HUES6 (cell line): ENCODE data around the gene GLI3.

Experiments used
- H3K27ac ChIP-seq: 2 replicates; pipeline ENCODE4 v1.7.0; 2013; ENCODE audit warnings: low read depth, mild to moderate bottlenecking, low read length, inconsistent platforms
- H3K27me3 ChIP-seq: 2 replicates; pipeline ENCODE4 v1.6.1; 2013; ENCODE audit warnings: low read length; ENCODE audit not compliant: control insufficient read depth, insufficient read depth
- H3K36me3 ChIP-seq: 2 replicates; pipeline ENCODE4 v1.6.1; 2013; ENCODE audit warnings: low read length; ENCODE audit not compliant: control insufficient read depth, insufficient read depth
- H3K4me1 ChIP-seq: 2 replicates; pipeline ENCODE4 v1.6.1; 2013; ENCODE audit warnings: low read length; ENCODE audit not compliant: control insufficient read depth, insufficient read depth
- H3K4me3 ChIP-seq: 2 replicates; pipeline ENCODE4 v1.5.1; 2013; ENCODE audit warnings: low read depth, low read length
- H3K9ac ChIP-seq: one replicate; pipeline ENCODE4 v1.6.1; 2013; ENCODE audit warnings: mild to moderate bottlenecking, low read length
- H3K9me3 ChIP-seq: 2 replicates; pipeline ENCODE4 v1.6.1; 2013; ENCODE audit warnings: low read depth, low read length; ENCODE audit not compliant: control insufficient read depth, insufficient read depth

The GLI3 gene

GRCh38 chr7:42224391-42225003 is 12.5 kb downstream of the GLI3 start:
- H3K4me3 ChIP-seq = no peak overlapping the region
- H3K9ac ChIP-seq = no peak overlapping the region
- peaks cover 7% of the 10 kb centered on the region; the same call in 1 of the 2 replicates for H3K36me3 ChIP-seq
- H3K4me1 ChIP-seq = peaks cover 89% of the 10 kb centered on the region
- no peaks in the 10 kb centered on the region for H3K27me3 ChIP-seq
- H3K9me3 ChIP-seq = no peaks in the 10 kb centered on the region
- no peak overlapping the region for H3K27ac ChIP-seq

DNA sequence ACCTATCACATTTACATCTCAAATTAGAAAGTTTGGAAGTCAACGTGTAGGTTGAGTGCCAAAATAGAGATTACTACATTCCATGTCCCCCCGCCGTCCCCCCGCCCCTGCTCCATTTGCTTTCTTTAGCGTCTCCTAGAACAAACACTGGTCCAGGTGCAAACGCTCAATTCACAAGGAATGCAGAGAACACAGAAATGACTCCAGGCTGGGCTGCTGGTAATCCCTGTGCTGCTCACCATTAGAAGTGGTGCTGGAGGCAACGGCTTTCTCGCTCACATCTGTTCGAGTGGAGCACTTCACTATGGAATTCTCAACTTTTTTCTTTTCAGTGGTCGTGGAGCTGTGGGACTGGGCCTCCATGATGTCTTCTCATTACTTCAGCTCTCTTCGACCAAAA is 14.1 kb downstream of the GLI3 start:
- H3K4me3 ChIP-seq = no peak overlapping the region
- H3K36me3 ChIP-seq = peaks cover 7% of the 10 kb centered on the region; the same call in 1 of the 2 replicates
- no peaks in the 10 kb centered on the region for H3K27me3 ChIP-seq
- no peaks in the 10 kb centered on the region for H3K9me3 ChIP-seq
- H3K9ac ChIP-seq = peak overlapping the region; percentile 38
- H3K4me1 ChIP-seq = peaks cover 79% of the 10 kb centered on the region
- peak overlapping the region; percentile 90 for H3K27ac ChIP-seq

DNA sequence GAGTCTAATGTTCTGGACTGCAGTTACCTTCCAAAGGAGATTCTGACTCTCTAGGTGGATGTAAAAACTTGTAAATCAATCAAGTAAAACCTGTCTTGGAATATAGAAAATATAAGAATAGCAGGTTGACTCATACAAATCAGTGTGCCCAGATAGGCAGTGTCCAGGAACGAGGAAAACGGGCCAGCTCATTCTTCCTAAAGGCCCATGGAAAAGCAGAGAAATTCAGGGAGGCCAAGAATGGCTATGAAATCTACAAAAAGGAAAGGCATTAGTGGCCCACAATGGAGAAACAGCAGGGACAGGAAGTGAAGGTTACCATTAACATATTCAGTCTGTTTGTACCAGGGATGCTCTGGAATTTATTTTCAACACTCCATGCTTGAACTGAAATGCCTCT is 14.9 kb downstream of the GLI3 start:
- H3K27me3 ChIP-seq = no peaks in the 10 kb centered on the region
- peak overlapping the region; percentile 25; the same call in 1 of the 2 replicates for H3K4me3 ChIP-seq
- H3K4me1 ChIP-seq = peaks cover 72% of the 10 kb centered on the region
- H3K9me3 ChIP-seq = no peaks in the 10 kb centered on the region
- peaks cover 7% of the 10 kb centered on the region; the same call in 1 of the 2 replicates for H3K36me3 ChIP-seq
- H3K27ac ChIP-seq = peak overlapping the region; percentile 90
- peak overlapping the region; percentile 18 for H3K9ac ChIP-seq

DNA sequence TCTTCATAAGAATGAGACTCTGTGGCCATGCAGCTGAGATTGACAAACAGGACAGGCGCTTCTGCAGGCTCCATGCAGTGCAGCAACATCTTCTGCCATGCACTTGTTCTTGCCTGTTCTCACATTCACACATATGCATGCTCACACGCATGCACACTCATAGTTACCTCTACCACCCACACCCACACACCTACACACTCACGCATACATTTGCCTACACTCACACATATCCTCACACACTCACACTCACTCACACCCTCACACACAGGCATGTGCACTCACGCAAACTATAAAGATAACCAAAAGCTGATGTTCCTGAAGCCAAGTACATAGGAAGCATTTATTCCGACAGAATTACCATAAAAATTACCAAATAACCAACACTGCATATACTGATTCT is 15.7 kb downstream of the GLI3 start:
- Histone ChIP-seq H3K27ac (peak overlapping the region; percentile 90), H3K9ac (no peak overlapping the region), H3K36me3 (peaks cover 7% of the 10 kb centered on the region; the same call in 1 of the 2 replicates), H3K9me3 (no peaks in the 10 kb centered on the region), H3K4me3 (no peak overlapping the region), H3K27me3 (no peaks in the 10 kb centered on the region), H3K4me1 (peaks cover 64% of the 10 kb centered on the region)

DNA sequence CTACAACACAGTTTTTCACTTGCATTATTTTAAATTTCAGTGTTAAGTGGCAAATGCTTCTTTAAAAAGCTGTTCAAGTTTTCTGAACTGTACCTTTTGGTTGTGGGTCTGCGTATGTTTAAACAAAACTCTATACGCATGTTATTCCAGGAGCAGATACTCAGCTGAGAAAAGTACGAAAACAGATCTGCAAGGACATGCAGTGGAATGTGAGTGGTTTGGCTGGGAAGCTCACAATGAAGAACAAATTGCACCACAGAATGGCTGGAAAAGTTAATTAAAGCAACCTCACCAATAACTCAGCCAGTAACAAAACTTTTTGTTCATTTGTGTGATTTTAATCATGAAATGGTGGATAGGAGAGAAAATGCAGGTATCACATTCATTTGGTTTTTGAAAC is 17.6 kb downstream of the GLI3 start:
- Histone ChIP-seq H3K36me3 (peaks cover 7% of the 10 kb centered on the region; the same call in 1 of the 2 replicates), H3K27ac (no peak overlapping the region), H3K9me3 (no peaks in the 10 kb centered on the region), H3K27me3 (no peaks in the 10 kb centered on the region), H3K9ac (no peak overlapping the region), H3K4me1 (peaks cover 50% of the 10 kb centered on the region), H3K4me3 (no peak overlapping the region)

GRCh38 chr7:42218248-42218647 is 18.8 kb downstream of the GLI3 start:
- Histone ChIP-seq H3K27ac (no peak overlapping the region), H3K9ac (no peak overlapping the region), H3K9me3 (no peaks in the 10 kb centered on the region), H3K4me1 (peaks cover 48% of the 10 kb centered on the region), H3K27me3 (no peaks in the 10 kb centered on the region), H3K36me3 (peaks cover 7% of the 10 kb centered on the region; the same call in 1 of the 2 replicates), H3K4me3 (no peak overlapping the region)

DNA sequence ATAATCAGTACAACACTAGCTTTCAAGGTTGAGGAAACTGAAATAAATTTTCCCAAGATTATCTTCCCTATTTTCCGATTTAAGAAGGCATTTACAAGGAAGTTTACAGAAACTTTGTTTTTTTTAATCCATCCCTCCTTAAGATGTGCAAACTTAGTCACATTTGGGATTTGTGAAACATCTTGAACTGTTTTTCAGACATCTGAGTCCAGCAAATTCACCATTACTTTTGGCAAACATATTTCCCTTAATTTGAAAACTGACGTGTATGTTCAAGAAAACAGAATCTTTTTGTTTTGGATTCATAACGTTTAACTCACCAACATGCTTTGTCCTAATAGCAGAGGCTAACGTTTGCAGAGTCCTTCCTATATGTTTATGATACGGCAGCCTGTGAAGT is 19.5 kb downstream of the GLI3 start:
- H3K36me3 ChIP-seq = peaks cover 7% of the 10 kb centered on the region; the same call in 1 of the 2 replicates

GRCh38 chr7:42217053-42217452 is 20.0 kb downstream of the GLI3 start:
- Histone ChIP-seq H3K36me3 (peaks cover 7% of the 10 kb centered on the region; the same call in 1 of the 2 replicates), H3K4me1 (peaks cover 47% of the 10 kb centered on the region), H3K27ac (no peak overlapping the region), H3K4me3 (no peak overlapping the region), H3K9ac (no peak overlapping the region), H3K9me3 (no peaks in the 10 kb centered on the region), H3K27me3 (no peaks in the 10 kb centered on the region)

More for the DNA sequence above, 19.5 kb downstream of the GLI3 start:
- Histone ChIP-seq H3K27ac (no peak overlapping the region), H3K9me3 (no peaks in the 10 kb centered on the region), H3K27me3 (no peaks in the 10 kb centered on the region), H3K9ac (no peak overlapping the region), H3K4me1 (peaks cover 48% of the 10 kb centered on the region), H3K4me3 (no peak overlapping the region)

- Histone ChIP-seq H3K36me3 (no peaks in the 10 kb centered on the region), H3K27ac (no peak overlapping the region), H3K27me3 (no peaks in the 10 kb centered on the region), H3K9ac (no peak overlapping the region), H3K4me1 (peaks cover 33% of the 10 kb centered on the region), H3K9me3 (no peaks in the 10 kb centered on the region), H3K4me3 (no peak overlapping the region)
Observed at GRCh38 chr7:42214060-42214679, 22.8 kb downstream of the GLI3 start.

DNA sequence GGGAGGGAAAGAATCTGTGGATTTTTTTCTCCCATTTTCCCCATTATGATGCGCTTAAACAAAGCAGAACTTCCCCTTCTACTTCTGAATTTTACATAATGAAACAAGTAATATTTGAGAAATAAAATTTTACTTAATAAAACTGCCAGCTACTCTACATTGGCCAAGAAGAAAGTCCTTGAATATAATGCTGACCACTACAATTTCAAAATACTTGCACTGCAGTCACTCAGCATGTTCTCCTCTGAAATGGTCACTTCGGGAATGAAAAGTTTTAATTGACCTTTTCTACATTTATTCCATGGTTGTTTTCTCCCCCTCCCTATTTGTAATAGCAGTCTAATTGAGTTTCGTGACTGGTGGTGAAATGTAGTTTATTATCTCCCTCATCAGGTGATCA is 23.9 kb downstream of the GLI3 start:
- Histone ChIP-seq H3K36me3 (no peaks in the 10 kb centered on the region), H3K4me3 (no peak overlapping the region), H3K27me3 (no peaks in the 10 kb centered on the region), H3K4me1 (peaks cover 33% of the 10 kb centered on the region), H3K27ac (no peak overlapping the region), H3K9ac (no peak overlapping the region), H3K9me3 (no peaks in the 10 kb centered on the region)

DNA sequence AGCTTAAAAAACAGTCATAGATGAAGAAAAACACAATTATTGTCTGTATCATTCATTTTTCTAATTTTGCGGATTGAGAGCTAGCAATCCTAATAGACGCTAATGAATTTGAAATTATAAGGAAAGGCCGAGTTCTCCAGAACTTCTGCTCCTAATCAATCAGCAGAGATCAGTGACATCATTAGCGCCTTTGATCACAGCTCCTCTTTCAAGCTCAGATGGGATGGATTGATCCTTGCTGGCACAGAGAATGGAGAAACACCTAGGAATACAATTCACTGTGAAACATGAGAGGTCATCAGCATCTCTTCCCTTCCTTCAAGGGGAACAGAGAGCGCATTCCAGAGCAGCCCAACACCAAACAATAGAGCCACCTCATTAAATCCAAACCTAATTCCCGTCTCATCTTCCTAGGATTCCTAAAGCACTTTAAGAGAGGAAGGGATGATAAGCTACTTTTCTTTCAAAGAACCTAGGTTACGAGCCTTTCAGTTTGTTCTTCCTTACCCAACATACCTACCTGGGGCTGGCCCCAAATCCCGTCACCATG is 24.4 kb downstream of the GLI3 start:
- Histone ChIP-seq H3K9me3 (no peaks in the 10 kb centered on the region), H3K9ac (no peak overlapping the region), H3K27ac (no peak overlapping the region), H3K4me3 (no peak overlapping the region), H3K36me3 (no peaks in the 10 kb centered on the region), H3K27me3 (no peaks in the 10 kb centered on the region), H3K4me1 (peaks cover 33% of the 10 kb centered on the region)
